ENCODE data around the gene BANF2. TPM values are rescaled to one million over a fixed set of nuclear protein-coding genes. Genes with fewer than 3 reads are reported as not detected.
A peak's percentile ranks its signal among the peaks of the same experiment; 100 is the strongest.

Gene BANF2
- total and polyA plus RNA-seq, 2 of the 13 experiments (the other 11 are each of a cell fraction or from before 2014, with no cell fraction given) = 0.35 TPM; not detected in 1

- Histone ChIP-seq H3K4me1 (ENCODE audit: insufficient read depth, low read length) (peaks cover 54% of the 10 kb centered on the region), H3K4me2 (ENCODE audit: low read depth, low read length) (no peak overlapping the region), H3K27ac (ENCODE audit: extremely low read length, insufficient read depth, low read length) (no peak overlapping the region), H4K20me1 (ENCODE audit: insufficient read depth, low read length) (no peaks in the 10 kb centered on the region), H3K9ac (ENCODE audit: insufficient read depth, low read depth, low read length) (no peak overlapping the region), H3K4me3 (replicated peaks in 1 of 3; ENCODE audit: insufficient read depth in 1 of 3, low read depth in 2 of 3, low read length in 3 of 3) (no peak overlapping the region), H3K79me2 (ENCODE audit: insufficient read depth, low read length) (no peaks in the 10 kb centered on the region), H3K27me3 (ENCODE audit: control insufficient read depth in 1 of 2, insufficient read depth in 2 of 2, low read length in 2 of 2) (peaks cover 4 to 50% of the 10 kb centered on the region in 2 experiments), H3K36me3 (replicated peaks in 1 of 2; ENCODE audit: control insufficient read depth in 1 of 2, insufficient read depth in 2 of 2, low read length in 2 of 2) (no peaks in the 10 kb centered on the region), H3K9me3 (ENCODE audit: low read length) (no peaks in the 10 kb centered on the region), H2AFZ (ENCODE audit: low read length) (no peak overlapping the region)
- no peak for TF ChIP-seq ZNF782 (CRISPR knock-in tag; IDR thresholded peaks at IDR 0.05; ENCODE audit: borderline replicate concordance)
- TF ChIP-seq TEAD3 (CRISPR knock-in tag; optimal IDR thresholded peaks at IDR 0.05; ENCODE audit: borderline replicate concordance) = peak; percentile 20
- DNase-seq (ENCODE audit: low spot score) = no peak
- in situ Hi-C loops (cut with HindIII; ENCODE audit: extremely low pct_ligation_motif_present, low pct_unique_long_range_greater_than_20kb) (no loop called here), intact Hi-C loops (cut with micrococcal nuclease; ENCODE audit: unreplicated experiment) (no loop called here)
- no peak for ATAC-seq
- ChIA-PET POLR2A (interaction anchor here (1.0 to 2.5 kb wide), 2 partner anchors 9 to 23 kb away, joined by 3 to 11 read pairs; partner anchors contain the start of gene RRBP1), CTCF (ENCODE audit: low intra/inter-chr PET ratio, low total read pairs) (no interaction called here)
- 65% methylated on average over 4 of the region's 4 CpGs for WGBS (ENCODE audit: low lambda C conversion rate)
- BruUV-seq (replicated peaks) = no TSS peak
- FAIRE-seq = no peak
These were observed 6.2 kb downstream of the BANF2 start for GRCh38 chr20:17705916-17706315.

- POLR2A ChIA-PET = interaction anchor here (0.9 to 2.5 kb wide), 3 partner anchors 9 to 30 kb away, joined by 3 to 11 read pairs (median 3); partner anchors contain the start of gene RRBP1
- H3K27ac ChIP-seq (ENCODE audit: extremely low read length, insufficient read depth, low read length) = no peak overlapping the region
- no peaks in the 10 kb centered on the region for H3K79me2 ChIP-seq (ENCODE audit: insufficient read depth, low read length)
- CTCF ChIA-PET (ENCODE audit: low intra/inter-chr PET ratio, low total read pairs) = no interaction called here
- no peak overlapping the region for H2AFZ ChIP-seq (ENCODE audit: low read length)
- BruUV-seq (replicated peaks) = no TSS peak
- H4K20me1 ChIP-seq (ENCODE audit: insufficient read depth, low read length) = no peaks in the 10 kb centered on the region
- FAIRE-seq = no peak
- H3K27me3 ChIP-seq (ENCODE audit: control insufficient read depth in 1 of 2, insufficient read depth in 2 of 2, low read length in 2 of 2) = peaks cover 4 to 43% of the 10 kb centered on the region in 2 experiments
- peaks cover 61% of the 10 kb centered on the region for H3K4me1 ChIP-seq (ENCODE audit: insufficient read depth, low read length)
- no peak overlapping the region for H3K4me2 ChIP-seq (ENCODE audit: low read depth, low read length)
- no peak overlapping the region for H3K4me3 ChIP-seq (replicated peaks in 1 of 3; ENCODE audit: insufficient read depth in 1 of 3, low read depth in 2 of 3, low read length in 3 of 3)
- H3K9me3 ChIP-seq (ENCODE audit: low read length) = no peaks in the 10 kb centered on the region
- TF ChIP-seq ZNF569 (CRISPR knock-in tag; IDR thresholded peaks at IDR 0.05; ENCODE audit: borderline replicate concordance) (no peak), SOX6 (IDR thresholded peaks at IDR 0.05) (no peak), SOX6 (CRISPR knock-in tag; IDR thresholded peaks at IDR 0.05) (peak; percentile 12; the same call in 1 of the 2 replicates), CENPX (CRISPR knock-in tag; IDR thresholded peaks at IDR 0.05) (no peak), ZNF710 (CRISPR knock-in tag; IDR thresholded peaks at IDR 0.05; ENCODE audit: borderline replicate concordance) (peak; percentile 92), PHB2 (IDR thresholded peaks at IDR 0.05; ENCODE audit: partially characterized antibody) (no peak), HMG20A (CRISPR knock-in tag; IDR thresholded peaks at IDR 0.05; ENCODE audit: borderline replicate concordance) (no peak), RNF2 (conservative IDR thresholded peaks at IDR 0.05; ENCODE audit: low read depth) (no peak), ATF7-NPFF (CRISPR knock-in tag; IDR thresholded peaks at IDR 0.05; ENCODE audit: low read depth) (no peak), ZNF484 (CRISPR knock-in tag; IDR thresholded peaks at IDR 0.05; ENCODE audit: borderline replicate concordance, low read depth) (no peak), ZNF580 (CRISPR knock-in tag; IDR thresholded peaks at IDR 0.05; ENCODE audit: borderline replicate concordance, low read depth) (no peak), HNF4A (CRISPR knock-in tag; IDR thresholded peaks at IDR 0.05) (peak; percentile 68)
- H3K9ac ChIP-seq (ENCODE audit: insufficient read depth, low read depth, low read length) = no peak overlapping the region
- no peak for DNase-seq (ENCODE audit: low spot score)
- H3K36me3 ChIP-seq (replicated peaks in 1 of 2; ENCODE audit: control insufficient read depth in 1 of 2, insufficient read depth in 2 of 2, low read length in 2 of 2) = no peaks in the 10 kb centered on the region
- intact Hi-C loops (cut with micrococcal nuclease; ENCODE audit: unreplicated experiment) (no loop called here), in situ Hi-C loops (cut with HindIII; ENCODE audit: extremely low pct_ligation_motif_present, low pct_unique_long_range_greater_than_20kb) (no loop called here)
- ATAC-seq = no peak
- WGBS (ENCODE audit: low lambda C conversion rate) = 27% methylated on average over 3 of the region's 3 CpGs
These were observed 6.9 kb downstream of the BANF2 start for GRCh38 chr20:17706632-17707031.

All from HepG2 (cell line).